Heart left ventricle (tissue), 13 donors: ENCODE results near the gene PNPLA2.

ENCODE experiments used
- CTCF ChIP-seq, 12 donors: fragments of 200-600 bp; sonication (generic) in 4 of 12; IDR thresholded peaks; one replicate each; pipeline versions ENCODE4 v1.5.0 to v1.8.0; 2018 to 2022; ENCODE audit warnings: antibody characterized with exemption in 12 of 12, mild to moderate bottlenecking in 5 of 12
- POLR2A ChIP-seq, 2 donors: fragments of 450-650 bp; IDR thresholded peaks; one replicate each; pipeline ENCODE4 v1.6.1; 2017; ENCODE audit warnings: antibody characterized with exemption in 2 of 2, mild to moderate bottlenecking in 2 of 2, moderate library complexity in 2 of 2
- donor health status: ischemic (EF 13 %, LVEDD 7.1; RV severe dilation, severe dysfunction).
- donor health status: DM: no; HTN: yes; CAD: no.
- donor health status: DM: no; HTN: no; CAD: no.
- donor health status: ischemic (EF 25% LVEDD 6.9; RV normal size, moderate dysfunction).
- donor health status: ischemic (EF 25% LVEDD 5.7; RV mildly dilated, moderate dysfunction).
- donor health status: ischemic (EF 35%, LVEDD 5.7; RV mildly dilated, moderate dysfunction).
- donor health status: nonischemic (EF 11% LVEDD 7.7; RV severe dilation, severe dysfunction).
- donor health status: DM: yes; HTN: yes; CAD: no.
- donor health status: PGD.
- donor health status: ischemic (EF 29% LVEDD 5.4; RV normal size, mild dysfunction).
- donor health status: nonischemic (EF 23%, LVEDD 6.1; RV moderate dilation, normal function).

DNA sequence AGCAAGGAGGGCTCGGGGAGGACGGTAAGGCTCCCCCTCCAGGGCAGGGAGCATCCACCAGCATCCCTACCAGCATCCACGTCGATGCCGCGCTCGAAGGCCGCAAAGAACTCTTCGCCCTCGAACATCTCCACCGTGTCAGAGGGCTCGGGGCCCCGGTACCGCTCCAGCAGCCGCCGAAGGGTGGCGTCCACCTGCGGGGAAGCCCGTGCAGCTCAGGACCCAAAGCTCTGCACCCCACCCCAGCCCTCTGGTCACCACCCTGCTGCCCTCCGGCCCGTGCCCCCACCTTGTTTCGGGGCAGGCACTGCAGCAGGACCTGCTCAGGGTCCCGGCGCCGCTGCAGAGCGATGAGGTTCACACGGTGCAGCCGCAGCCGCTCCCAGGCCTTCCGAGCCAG lies 18.2 kb upstream of the PNPLA2 start:
- TF ChIP-seq CTCF (IDR thresholded peaks at IDR 0.05) (no peak), POLR2A (IDR thresholded peaks at IDR 0.05) (no peak)
